Measurements from ENCODE around the gene MYRFL.
A peak's percentile ranks its signal among the peaks of the same experiment; 100 is the strongest.
"Not testable (repeated sequence)": the region's sequence is repeated elsewhere in the genome, so short reads cannot be mapped to it uniquely, and the experiment has no call there.

MYRFL gene

DNA sequence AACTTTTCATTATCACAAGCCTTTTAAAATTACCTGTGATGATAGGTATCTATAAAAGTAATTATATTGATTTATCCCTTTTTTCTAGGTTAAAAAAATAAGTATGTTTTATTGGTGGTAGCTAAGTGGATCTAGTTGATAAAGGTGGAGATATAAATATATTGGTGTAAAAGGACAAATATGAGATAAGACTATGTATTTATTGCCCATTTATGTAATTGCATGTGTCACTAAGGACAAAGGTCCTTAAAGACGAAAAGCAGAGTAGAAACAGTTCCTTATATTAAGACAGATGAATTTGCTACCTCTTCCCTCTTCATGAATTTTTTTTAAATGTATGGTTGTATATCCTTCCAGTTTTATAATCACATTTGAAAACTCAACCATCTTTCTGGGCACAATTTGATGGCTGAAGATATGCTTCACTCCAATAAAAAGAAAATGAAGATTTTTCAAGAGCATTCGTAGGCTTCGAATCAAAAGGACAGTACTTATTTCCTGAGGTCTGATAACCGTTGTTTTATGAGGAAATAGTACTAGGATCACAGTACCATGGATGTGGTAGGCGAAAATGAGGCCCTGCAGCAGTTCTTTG is at the start of gene MYRFL:
Gene MYRFL (plus strand): TSS at position 262 of the 595 bp plus-strand sequence. CDS start 291 bp downstream, at position 553.
- TF ChIP-seq CTCF (IDR thresholded peaks at IDR 0.05; ENCODE audit: borderline replicate concordance, insufficient read depth, low read depth, low read length): no peak
- H3K4me3 ChIP-seq (ENCODE audit: low read depth, low read length): no peak within 1 kb of the TSS

- TF ChIP-seq CTCF (IDR thresholded peaks at IDR 0.05; ENCODE audit: borderline replicate concordance, insufficient read depth, low read depth, low read length): peak; percentile 12; the same call in 1 of the 2 replicates
- no peak overlapping the region for H3K4me3 ChIP-seq (ENCODE audit: low read depth, low read length)
These were observed 45.1 kb upstream of the MYRFL start for GRCh38 chr12:69779928-69780327.

DNA sequence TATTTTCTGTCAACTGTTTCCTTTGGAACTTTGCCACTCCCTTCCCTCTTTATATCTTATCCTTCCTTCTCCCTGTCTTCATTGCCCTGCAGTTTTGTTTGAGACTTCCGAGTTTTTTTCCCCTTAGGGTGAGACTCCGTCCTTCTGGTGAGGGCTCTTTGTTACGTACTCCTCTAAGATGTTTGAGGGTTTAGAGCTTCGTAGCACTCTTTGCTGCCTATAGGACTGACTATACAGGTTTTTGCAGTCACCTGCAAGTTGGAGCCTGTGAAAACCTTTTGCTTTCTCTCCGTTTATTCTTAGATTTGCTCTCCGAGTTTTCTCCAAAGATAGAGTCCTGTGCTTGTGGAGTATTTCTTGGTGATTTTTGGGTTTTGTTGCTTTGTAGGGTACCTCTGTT is 41.7 kb upstream of the MYRFL start:
- no peak overlapping the region for H3K4me3 ChIP-seq (ENCODE audit: low read depth, low read length)
- TF ChIP-seq CTCF (IDR thresholded peaks at IDR 0.05; ENCODE audit: borderline replicate concordance, insufficient read depth, low read depth, low read length): no peak

GRCh38 chr12:69789351-69789750 is 35.7 kb upstream of the MYRFL start:
- TF ChIP-seq CTCF (IDR thresholded peaks at IDR 0.05; ENCODE audit: borderline replicate concordance, insufficient read depth, low read depth, low read length): no peak
- H3K4me3 ChIP-seq (ENCODE audit: low read depth, low read length): no peak overlapping the region

DNA sequence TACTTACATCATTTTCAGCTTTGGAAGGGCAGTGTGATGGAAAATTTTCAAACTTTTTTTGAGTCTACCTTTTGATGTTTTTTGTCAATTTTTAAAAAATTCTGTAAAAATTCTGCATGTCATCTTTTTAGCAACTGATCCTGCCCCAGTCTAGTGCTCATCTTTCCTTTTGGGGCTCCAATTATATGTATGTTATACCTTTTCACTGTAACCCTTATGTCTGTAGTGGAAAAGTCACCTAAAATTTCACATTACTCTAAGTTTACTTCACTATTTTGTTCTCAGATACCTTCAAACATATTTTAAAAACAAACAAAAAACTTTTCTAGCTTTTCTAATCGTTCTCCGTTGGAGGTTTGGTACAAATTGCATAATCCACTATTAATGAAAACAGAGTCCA is 32.5 kb upstream of the MYRFL start:
- no peak overlapping the region for H3K4me3 ChIP-seq (ENCODE audit: low read depth, low read length)
- TF ChIP-seq CTCF (IDR thresholded peaks at IDR 0.05; ENCODE audit: borderline replicate concordance, insufficient read depth, low read depth, low read length): no peak

DNA sequence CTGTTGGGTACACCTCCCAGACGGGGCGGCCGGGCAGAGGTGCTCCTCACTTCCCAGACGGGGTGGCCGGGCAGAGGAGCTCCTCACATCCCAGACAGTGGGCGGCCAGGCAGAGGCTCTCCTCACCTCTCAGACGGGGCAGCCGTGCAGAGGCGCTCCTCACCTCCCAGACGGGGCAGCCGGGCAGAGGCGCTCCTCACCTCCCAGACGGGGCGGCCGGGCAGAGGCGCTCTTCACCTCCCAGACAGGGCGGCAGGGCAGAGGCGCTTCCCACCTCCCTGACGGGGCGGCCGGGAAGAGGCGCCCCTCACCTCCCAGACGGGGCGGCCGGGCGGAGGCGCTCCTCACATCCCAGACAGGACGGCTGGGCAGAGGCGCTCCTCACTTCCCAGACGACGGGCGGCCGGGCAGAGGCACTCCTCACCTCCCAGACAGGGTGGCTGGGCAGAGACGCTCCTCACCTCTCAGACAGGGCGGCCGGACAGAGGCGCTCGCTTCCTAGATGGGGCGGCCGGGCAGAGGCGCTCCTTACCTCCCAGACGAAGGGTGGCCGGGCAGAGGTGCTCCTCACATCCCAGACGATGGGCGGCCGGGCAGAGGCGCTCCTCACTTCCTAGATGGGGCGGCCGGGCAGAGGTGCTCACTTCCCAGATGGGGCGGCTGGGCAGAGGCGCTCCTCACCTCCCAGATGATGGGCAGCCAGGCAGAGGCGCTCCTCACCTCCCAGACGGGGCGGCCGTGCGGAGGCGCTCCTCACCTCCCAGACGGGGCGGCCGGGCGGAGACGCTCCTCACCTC is 17.7 kb upstream of the MYRFL start:
- H3K4me3 ChIP-seq (ENCODE audit: low read depth, low read length): not testable (repeated sequence)

GRCh38 chr12:69810870-69811498 is 14.0 kb upstream of the MYRFL start:
- no peak overlapping the region for H3K4me3 ChIP-seq (ENCODE audit: low read depth, low read length)
- TF ChIP-seq CTCF (IDR thresholded peaks at IDR 0.05; ENCODE audit: borderline replicate concordance, insufficient read depth, low read depth, low read length): no peak
